Panc1 (cell line): ENCODE measurements around the gene IL17C.

Experiments
- SIN3A ChIP-seq: IDR thresholded peaks from 2 replicates; pipeline ENCODE4 v1.6.1; 2012; ENCODE audit warnings: low read depth, mild to moderate bottlenecking, low read length, moderate library complexity, borderline replicate concordance; ENCODE audit not compliant: insufficient read depth
- TF ChIP-seq, protein P1 (sequence below): fragments of 450-650 bp; IDR thresholded peaks from 2 replicates; pipeline ENCODE4 v1.5.1; 2017; ENCODE audit warnings: mild to moderate bottlenecking

DNA sequence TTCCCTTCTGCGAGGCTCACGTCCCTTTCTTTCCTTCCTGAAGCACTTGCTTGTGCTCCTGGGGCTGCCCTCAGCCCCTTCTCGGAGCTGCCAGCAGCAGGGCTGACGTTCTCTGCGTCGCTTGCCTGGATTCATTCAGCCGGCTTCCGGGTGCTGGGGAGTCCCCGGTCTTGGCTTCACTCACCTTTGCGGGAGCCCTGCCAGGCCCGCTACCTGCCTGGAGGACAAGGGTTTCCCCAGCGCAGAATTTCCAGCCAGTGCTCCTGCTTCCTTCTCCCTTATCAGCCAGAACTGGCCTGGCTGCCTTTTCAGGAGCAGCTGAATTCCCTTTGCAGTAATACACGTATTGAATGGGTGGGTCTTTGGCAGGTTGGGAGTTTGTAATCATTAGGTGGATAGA is 22.1 kb upstream of the IL17C start:
- TF ChIP-seq, protein P1, sequence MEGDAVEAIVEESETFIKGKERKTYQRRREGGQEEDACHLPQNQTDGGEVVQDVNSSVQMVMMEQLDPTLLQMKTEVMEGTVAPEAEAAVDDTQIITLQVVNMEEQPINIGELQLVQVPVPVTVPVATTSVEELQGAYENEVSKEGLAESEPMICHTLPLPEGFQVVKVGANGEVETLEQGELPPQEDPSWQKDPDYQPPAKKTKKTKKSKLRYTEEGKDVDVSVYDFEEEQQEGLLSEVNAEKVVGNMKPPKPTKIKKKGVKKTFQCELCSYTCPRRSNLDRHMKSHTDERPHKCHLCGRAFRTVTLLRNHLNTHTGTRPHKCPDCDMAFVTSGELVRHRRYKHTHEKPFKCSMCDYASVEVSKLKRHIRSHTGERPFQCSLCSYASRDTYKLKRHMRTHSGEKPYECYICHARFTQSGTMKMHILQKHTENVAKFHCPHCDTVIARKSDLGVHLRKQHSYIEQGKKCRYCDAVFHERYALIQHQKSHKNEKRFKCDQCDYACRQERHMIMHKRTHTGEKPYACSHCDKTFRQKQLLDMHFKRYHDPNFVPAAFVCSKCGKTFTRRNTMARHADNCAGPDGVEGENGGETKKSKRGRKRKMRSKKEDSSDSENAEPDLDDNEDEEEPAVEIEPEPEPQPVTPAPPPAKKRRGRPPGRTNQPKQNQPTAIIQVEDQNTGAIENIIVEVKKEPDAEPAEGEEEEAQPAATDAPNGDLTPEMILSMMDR, result no peak
- no peak for TF ChIP-seq SIN3A
